HCT116 (cell line): ENCODE data around the gene POLN.

Source experiments
- CBX3 ChIP-seq: IDR thresholded peaks from 2 replicates; pipeline ENCODE4 v1.6.1; 2012; ENCODE audit warnings: low read depth
- MAX ChIP-seq: IDR thresholded peaks from 2 replicates; pipeline ENCODE4 v1.6.1; 2012
- RAD21 ChIP-seq: IDR thresholded peaks from 2 replicates; pipeline ENCODE4 v1.6.1; 2012; ENCODE audit warnings: low read depth, mild to moderate bottlenecking
- SP1 ChIP-seq: IDR thresholded peaks from 2 replicates; pipeline ENCODE4 v1.6.1; 2012; ENCODE audit warnings: low read depth
- TF ChIP-seq, protein P1 (sequence below), 3 experiments: fragments of 200-600 bp in 1 of 3; sonication (generic) in 1 of 3; IDR thresholded peaks in 2 of 3; conservative IDR thresholded peaks in 1 of 3; 2 replicates each; pipeline ENCODE4 v1.5.1; 2012 to 2017; ENCODE audit warnings: low read depth in 2 of 3, low read length in 2 of 3, antibody characterized with exemption in 1 of 3, borderline replicate concordance in 1 of 3, control low read depth in 1 of 3, mild to moderate bottlenecking in 1 of 3, mixed read lengths in 1 of 3, mixed run types in 1 of 3, moderate library complexity in 1 of 3; ENCODE audit not compliant: insufficient read depth in 1 of 3

DNA sequence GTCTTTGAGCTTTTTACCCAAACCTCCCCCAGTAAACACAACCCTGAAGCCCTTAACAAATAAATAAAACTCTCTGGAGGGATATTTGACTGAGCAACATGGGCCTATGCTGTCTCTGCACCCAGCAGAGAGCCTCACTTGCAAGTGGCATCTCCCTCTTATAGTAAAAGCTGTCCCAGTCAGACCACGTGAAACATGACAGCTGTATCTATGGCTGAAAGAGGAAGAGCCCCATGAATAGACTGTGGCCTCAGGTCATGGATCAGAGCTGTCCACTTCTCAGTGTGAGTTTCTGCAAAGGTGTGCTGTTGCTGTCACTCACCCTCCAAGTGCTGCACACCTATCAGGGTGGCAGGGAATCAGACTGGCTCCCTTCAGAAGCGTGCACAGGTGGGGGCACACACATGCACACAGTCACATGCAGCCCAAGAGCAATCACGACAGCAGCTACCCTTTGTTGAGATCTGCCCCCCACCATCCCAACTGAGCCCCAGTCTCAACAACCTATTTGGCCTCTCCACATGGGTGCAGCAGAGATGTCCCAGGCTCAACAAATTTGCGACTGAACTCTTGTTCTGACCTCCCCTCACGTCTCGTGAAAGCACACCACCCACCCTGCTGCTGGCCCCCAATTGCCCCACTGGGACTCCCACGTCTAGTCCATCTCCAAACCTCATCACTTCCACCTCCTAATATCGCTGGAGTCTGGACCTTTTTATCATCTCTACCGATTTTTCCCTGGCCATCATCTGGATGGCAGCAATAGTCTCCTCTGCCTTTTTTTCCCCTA, 137.2 kb downstream of the POLN start:
- TF ChIP-seq, protein P1, sequence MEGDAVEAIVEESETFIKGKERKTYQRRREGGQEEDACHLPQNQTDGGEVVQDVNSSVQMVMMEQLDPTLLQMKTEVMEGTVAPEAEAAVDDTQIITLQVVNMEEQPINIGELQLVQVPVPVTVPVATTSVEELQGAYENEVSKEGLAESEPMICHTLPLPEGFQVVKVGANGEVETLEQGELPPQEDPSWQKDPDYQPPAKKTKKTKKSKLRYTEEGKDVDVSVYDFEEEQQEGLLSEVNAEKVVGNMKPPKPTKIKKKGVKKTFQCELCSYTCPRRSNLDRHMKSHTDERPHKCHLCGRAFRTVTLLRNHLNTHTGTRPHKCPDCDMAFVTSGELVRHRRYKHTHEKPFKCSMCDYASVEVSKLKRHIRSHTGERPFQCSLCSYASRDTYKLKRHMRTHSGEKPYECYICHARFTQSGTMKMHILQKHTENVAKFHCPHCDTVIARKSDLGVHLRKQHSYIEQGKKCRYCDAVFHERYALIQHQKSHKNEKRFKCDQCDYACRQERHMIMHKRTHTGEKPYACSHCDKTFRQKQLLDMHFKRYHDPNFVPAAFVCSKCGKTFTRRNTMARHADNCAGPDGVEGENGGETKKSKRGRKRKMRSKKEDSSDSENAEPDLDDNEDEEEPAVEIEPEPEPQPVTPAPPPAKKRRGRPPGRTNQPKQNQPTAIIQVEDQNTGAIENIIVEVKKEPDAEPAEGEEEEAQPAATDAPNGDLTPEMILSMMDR (IDR thresholded peaks at IDR 0.05 in 2 of 3, conservative IDR thresholded peaks at IDR 0.05 in 1 of 3; ENCODE audit: borderline replicate concordance in 1 of 3, insufficient read depth in 1 of 3, low read depth in 2 of 3, low read length in 2 of 3): no peak
- TF ChIP-seq SP1: no peak
- no peak for TF ChIP-seq CBX3
- no peak for TF ChIP-seq RAD21
- no peak for TF ChIP-seq MAX
